Suprapubic skin (tissue), 4 donors: Measurements from ENCODE around the gene WDR46.

Experiments used
- EP300 ChIP-seq: sonication (generic); formaldehyde crosslinking; IDR thresholded peaks from one replicate; pipeline ENCODE4 v1.6.1; 2017; ENCODE audit warnings: antibody characterized with exemption
- POLR2A ChIP-seq, 2 donors: fragments of 450-650 bp; IDR thresholded peaks; one replicate each; pipeline ENCODE4 v1.6.1; 2017; ENCODE audit warnings: antibody characterized with exemption in 2 of 2, mild to moderate bottlenecking in 2 of 2, moderate library complexity in 2 of 2
- POLR2AphosphoS5 ChIP-seq, 3 donors: sonication (generic); formaldehyde crosslinking; IDR thresholded peaks; one replicate each; pipeline ENCODE4 v1.6.1; 2017; ENCODE audit warnings: antibody characterized with exemption in 3 of 3
- TF ChIP-seq, protein P1 (sequence below), 2 donors: fragments of 200-600 bp in 1 of 2; fragments of 450-650 bp in 1 of 2; sonication (generic) in 1 of 2; IDR thresholded peaks; one replicate each; pipeline ENCODE4 v1.5.1; 2016 to 2019; ENCODE audit warnings: antibody characterized with exemption in 2 of 2, mild to moderate bottlenecking in 1 of 2, moderate library complexity in 1 of 2

DNA sequence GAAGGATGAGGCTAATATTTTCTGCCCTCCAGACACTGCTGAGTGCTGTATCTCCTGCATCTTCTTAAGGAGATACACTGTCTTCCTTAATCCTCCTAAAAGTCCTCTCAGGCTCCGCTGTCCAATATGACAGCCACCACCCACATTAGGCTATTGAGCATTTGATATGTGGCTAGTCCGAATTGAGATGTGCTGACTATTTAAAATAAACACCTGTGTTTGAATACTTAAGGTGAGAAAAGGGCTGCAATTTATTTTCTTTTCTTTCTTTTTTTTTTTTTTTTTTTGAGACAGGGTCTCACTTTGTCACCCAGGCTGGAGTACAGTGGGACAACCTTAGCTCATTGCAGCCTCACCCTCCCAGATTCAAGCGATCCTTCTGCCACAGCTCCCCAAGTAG is 12.8 kb upstream of the WDR46 start:
- TF ChIP-seq, protein P1, sequence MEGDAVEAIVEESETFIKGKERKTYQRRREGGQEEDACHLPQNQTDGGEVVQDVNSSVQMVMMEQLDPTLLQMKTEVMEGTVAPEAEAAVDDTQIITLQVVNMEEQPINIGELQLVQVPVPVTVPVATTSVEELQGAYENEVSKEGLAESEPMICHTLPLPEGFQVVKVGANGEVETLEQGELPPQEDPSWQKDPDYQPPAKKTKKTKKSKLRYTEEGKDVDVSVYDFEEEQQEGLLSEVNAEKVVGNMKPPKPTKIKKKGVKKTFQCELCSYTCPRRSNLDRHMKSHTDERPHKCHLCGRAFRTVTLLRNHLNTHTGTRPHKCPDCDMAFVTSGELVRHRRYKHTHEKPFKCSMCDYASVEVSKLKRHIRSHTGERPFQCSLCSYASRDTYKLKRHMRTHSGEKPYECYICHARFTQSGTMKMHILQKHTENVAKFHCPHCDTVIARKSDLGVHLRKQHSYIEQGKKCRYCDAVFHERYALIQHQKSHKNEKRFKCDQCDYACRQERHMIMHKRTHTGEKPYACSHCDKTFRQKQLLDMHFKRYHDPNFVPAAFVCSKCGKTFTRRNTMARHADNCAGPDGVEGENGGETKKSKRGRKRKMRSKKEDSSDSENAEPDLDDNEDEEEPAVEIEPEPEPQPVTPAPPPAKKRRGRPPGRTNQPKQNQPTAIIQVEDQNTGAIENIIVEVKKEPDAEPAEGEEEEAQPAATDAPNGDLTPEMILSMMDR (IDR thresholded peaks at IDR 0.05): no peak
- TF ChIP-seq EP300: no peak
- no peak for TF ChIP-seq POLR2AphosphoS5 (IDR thresholded peaks at IDR 0.05)
- no peak for TF ChIP-seq POLR2A (IDR thresholded peaks at IDR 0.05)
